ENCODE measurements around the gene FOXP3. TPM values are rescaled to one million over a fixed set of nuclear protein-coding genes. Genes with fewer than 3 reads are reported as not detected.
"Not testable (repeated sequence)": the region's sequence is repeated elsewhere in the genome, so short reads cannot be mapped to it uniquely, and the experiment has no call there.

The FOXP3 gene
- total RNA-seq, 1 experiment from 2014 or later: 0.42 TPM

GRCh38 chrX:49308604-49309269 lies 44.2 kb upstream of the FOXP3 start:
- H3K36me3 Mint-ChIP-seq: no peaks in the 10 kb centered on the region
- DNase-seq (ENCODE audit: low spot score): no peak
- ATAC-seq: no peak; the same call in 1 of the 2 replicates
- H3K27me3 Mint-ChIP-seq (ENCODE audit: low read depth): no peaks in the 10 kb centered on the region
- POLR2A ChIA-PET: interaction anchor here (1.3 to 1.9 kb wide), 2 partner anchors 9 to 40 kb away, joined by 3 to 5 read pairs; no protein-coding TSS in a partner anchor
- peak overlapping the region; percentile 78 for H3K27ac Mint-ChIP-seq
- H3K4me1 Mint-ChIP-seq: peaks cover 45% of the 10 kb centered on the region
- H3K9me3 Mint-ChIP-seq: no peaks in the 10 kb centered on the region
- CTCF ChIA-PET: interaction anchor here (1.3 kb wide), 1 partner anchor 17 kb away, joined by 10 read pairs; no protein-coding TSS in a partner anchor
- H3K4me3 Mint-ChIP-seq: peak overlapping the region; percentile 65
- TF ChIP-seq ELF4 (CRISPR knock-in tag; IDR thresholded peaks at IDR 0.05; ENCODE audit: low read depth) (no peak), ZNF317 (CRISPR knock-in tag; IDR thresholded peaks at IDR 0.05; ENCODE audit: borderline replicate concordance, low read depth) (no peak), E2F1 (CRISPR knock-in tag; IDR thresholded peaks at IDR 0.05) (no peak), USF2 (CRISPR knock-in tag; IDR thresholded peaks at IDR 0.05) (no peak)

- POLR2A ChIA-PET; H3K4me3 Mint-ChIP-seq; H3K9me3 Mint-ChIP-seq; DNase-seq (ENCODE audit: low spot score); H3K27ac Mint-ChIP-seq; H3K27me3 Mint-ChIP-seq (ENCODE audit: low read depth); H3K36me3 Mint-ChIP-seq; ATAC-seq; CTCF ChIA-PET: not testable (repeated sequence)
- peaks cover 45% of the 10 kb centered on the region for H3K4me1 Mint-ChIP-seq
Observed at GRCh38 chrX:49307775-49308174, 43.3 kb upstream of the FOXP3 start.

GRCh38 chrX:49303346-49303745 lies 38.8 kb upstream of the FOXP3 start, which contains the start of gene GAGE10:
TSS of gene GAGE10 (plus strand) at chrX:49303646. CDS start at chrX:49304860, 1,214 bp downstream.
- Mint-ChIP-seq H3K36me3 (no peaks in the 10 kb centered on the region), H3K9me3 (no peaks in the 10 kb centered on the region), H3K27me3 (ENCODE audit: low read depth) (no peaks in the 10 kb centered on the region; the same call in 1 of the 2 replicates), H3K27ac (no peak within 1 kb of the TSS), H3K4me1 (peaks cover 23% of the 10 kb centered on the region), H3K4me3 (no peak within 1 kb of the TSS)
- no peak for ATAC-seq
- TF ChIP-seq ZNF232 (CRISPR knock-in tag; IDR thresholded peaks at IDR 0.05): no peak
- no peak for TF ChIP-seq NR2C2 (CRISPR knock-in tag; IDR thresholded peaks at IDR 0.05)
- no peak for TF ChIP-seq ATF6 (CRISPR knock-in tag; IDR thresholded peaks at IDR 0.05)
- TF ChIP-seq NFE2L1 (CRISPR knock-in tag; IDR thresholded peaks at IDR 0.05): no peak
- TF ChIP-seq ETV6 (CRISPR knock-in tag; IDR thresholded peaks at IDR 0.05): no peak
- no peak for TF ChIP-seq E2F4 (CRISPR knock-in tag; IDR thresholded peaks at IDR 0.05; ENCODE audit: borderline replicate concordance, low read depth)
- ChIA-PET POLR2A (no interaction called here), CTCF (no interaction called here)
- DNase-seq (ENCODE audit: low spot score): no peak

GRCh38 chrX:49300703-49301102 lies 36.2 kb upstream of the FOXP3 start:
- ChIA-PET POLR2A (no interaction called here), CTCF (no interaction called here)
- ATAC-seq (no peak), DNase-seq (ENCODE audit: low spot score) (no peak)
- Mint-ChIP-seq H3K4me3 (no peak overlapping the region), H3K9me3 (no peaks in the 10 kb centered on the region), H3K4me1 (peaks cover 7% of the 10 kb centered on the region; the same call in 1 of the 2 replicates), H3K27ac (no peak overlapping the region), H3K27me3 (ENCODE audit: low read depth) (no peaks in the 10 kb centered on the region; the same call in 1 of the 2 replicates), H3K36me3 (no peaks in the 10 kb centered on the region)
- TF ChIP-seq ZBTB21 (CRISPR knock-in tag; IDR thresholded peaks at IDR 0.05; ENCODE audit: borderline replicate concordance): no peak
- TF ChIP-seq ERG (CRISPR knock-in tag; IDR thresholded peaks at IDR 0.05): no peak
- TF ChIP-seq NR3C1 (CRISPR knock-in tag; conservative IDR thresholded peaks at IDR 0.05; ENCODE audit: low read depth): no peak
- TF ChIP-seq ZNF425 (CRISPR knock-in tag; conservative IDR thresholded peaks at IDR 0.05): no peak
- no peak for TF ChIP-seq JUN (CRISPR knock-in tag; IDR thresholded peaks at IDR 0.05)
- no peak for TF ChIP-seq MLX (CRISPR knock-in tag; IDR thresholded peaks at IDR 0.05)

All from WTC11 (cell line).